Measurements from ENCODE around the gene NBL1. TPM values are rescaled to one million over a fixed set of nuclear protein-coding genes. Genes with fewer than 3 reads are reported as not detected.

The NBL1 gene
- total and polyA plus RNA-seq, 9 of the 15 experiments (the other 6 are each of a cell fraction or from before 2014, with no cell fraction given): 0.10 to 3.7 (median 1.8) TPM; not detected in 1

GRCh38 chr1:19648689-19649088, 4.6 kb downstream of the NBL1 start (continued):
- TF ChIP-seq CTCF (IDR thresholded peaks at IDR 0.05 in 2 of 3, conservative IDR thresholded peaks at IDR 0.05 in 1 of 3; ENCODE audit: insufficient read depth in 2 of 3, low read depth in 1 of 3, low read length in 3 of 3): peak; percentile 65 to 72 (median 71)

GRCh38 chr1:19650416-19651140, 6.5 kb downstream of the NBL1 start:
- CTCF ChIA-PET (ENCODE audit: low intra/inter-chr PET ratio): interaction anchor here (0.7 to 2.7 kb wide), 7 partner anchors 259 to 766 kb away, joined by 3 to 29 read pairs (median 7); no protein-coding TSS in a partner anchor
- FAIRE-seq (no peak), ATAC-seq (peak; percentile 11), DNase-seq (ENCODE audit: extremely low read depth in 1 of 4, low spot score in 3 of 4) (peak; percentile 27 to 49 (median 38))
- 41% methylated on average over 12 of the region's 12 CpGs for WGBS (ENCODE audit: insufficient coverage, low coverage, missing lambda C conversion rate)
- Histone ChIP-seq H3K4me2 (ENCODE audit: insufficient read depth, low read length) (peak overlapping the region; percentile 59; the same call in 1 of the 2 replicates), H4K20me1 (replicated peaks; ENCODE audit: control insufficient read depth, insufficient read depth, low read length) (peaks cover 3% of the 10 kb centered on the region; the same call in 1 of the 2 replicates), H3K4me1 (replicated peaks in 1 of 2; ENCODE audit: control insufficient read depth in 2 of 2, insufficient read depth in 2 of 2, low read length in 2 of 2) (peaks cover 15 to 27% of the 10 kb centered on the region in 2 experiments; a peak in 4 of 5 replicates), H3K27ac (ENCODE audit: extremely low read depth, low read depth, low read length) (no peak overlapping the region), H3K9me1 (ENCODE audit: control insufficient read depth, insufficient read depth, low read length) (no peaks in the 10 kb centered on the region), H2AFZ (ENCODE audit: low read depth, low read length) (peak overlapping the region; percentile 86), H3K36me3 (ENCODE audit: control insufficient read depth, insufficient read depth, low read length) (no peaks in the 10 kb centered on the region), H3K79me2 (ENCODE audit: control insufficient read depth, insufficient read depth, low read length) (no peaks in the 10 kb centered on the region), H3K4me3 (no peak overlapping the region), H3K9me3 (replicated peaks; ENCODE audit: control insufficient read depth, insufficient read depth, low read depth, low read length) (no peaks in the 10 kb centered on the region), H3K9ac (ENCODE audit: insufficient read depth in 1 of 2, low read depth in 2 of 2, low read length in 2 of 2) (peak overlapping the region; percentile 35 to 64; a peak in 3 of 4 replicates), H3K27me3 (ENCODE audit: control insufficient read depth in 2 of 2, insufficient read depth in 2 of 2, low read length in 2 of 2) (peaks cover 0 to 12% of the 10 kb centered on the region in 2 experiments; a peak in 2 of 5 replicates)
- 0 out of 2 replicates have a peak, but pooled peaks have one; percentile 7 for TF ChIP-seq ZNF263 (CRISPR knock-in tag; IDR thresholded peaks at IDR 0.05; ENCODE audit: borderline replicate concordance)
- 0 out of 2 replicates have a peak, but pooled peaks have one; percentile 61 for TF ChIP-seq HMGXB4 (CRISPR knock-in tag; IDR thresholded peaks at IDR 0.05)
- peak; percentile 11; the same call in 1 of the 2 replicates for TF ChIP-seq MAX (CRISPR knock-in tag; IDR thresholded peaks at IDR 0.05)
- TF ChIP-seq TFAP4 (CRISPR knock-in tag; IDR thresholded peaks at IDR 0.05; ENCODE audit: borderline replicate concordance): no peak
- no peak for TF ChIP-seq GATAD2A (IDR thresholded peaks at IDR 0.05)
- BruUV-seq (replicated peaks): no TSS peak
- intact Hi-C loops (cut with micrococcal nuclease) (loop anchor here (1.0 to 10.0 kb wide), 4 partner anchors 259 to 746 kb away; partner anchors contain the start of genes ALDH4A1, EMC1 and MRTO4), in situ Hi-C loops (cut with MboI) (loop anchor here (5.0 to 25.0 kb wide), 6 partner anchors 308 to 1038 kb away; no protein-coding TSS in a partner anchor)
- POLR2A ChIA-PET: interaction anchor here (0.5 to 1.1 kb wide), 6 partner anchors 12 to 399 kb away, joined by 3 to 5 read pairs (median 4); partner anchors contain the start of genes AKR7A2, EMC1, MRTO4 and SLC66A1
